Tibial nerve (tissue), 4 donors: ENCODE results near the gene ARID4B. TPM values are rescaled to one million over a fixed set of nuclear protein-coding genes. Genes with fewer than 3 reads are reported as not detected.

Source experiments
- DNase-seq, 2 donors: peaks; one replicate each; pipeline ENCODE4 v3.0.0-alpha.2; 2019; ENCODE audit warnings: low spot score in 2 of 2
- H3K27ac ChIP-seq, 4 donors: fragments of 200-600 bp; sonication (generic) in 3 of 4; one replicate each; pipeline ENCODE4 v1.5.1; 2017 to 2019; ENCODE audit warnings: mild to moderate bottlenecking in 1 of 4
- H3K27me3 ChIP-seq, 2 donors: fragments of 200-600 bp; sonication (generic) in 1 of 2; one replicate each; pipeline versions ENCODE4 v1.5.1 to v1.6.0; 2017 to 2019
- H3K36me3 ChIP-seq, 3 donors: fragments of 200-600 bp; sonication (generic); one replicate each; pipeline ENCODE4 v1.5.1; 2018 to 2019
- H3K4me1 ChIP-seq, 4 donors: fragments of 200-600 bp; sonication (generic) in 3 of 4; one replicate each; pipeline ENCODE4 v1.5.1; 2017 to 2019
- H3K4me3 ChIP-seq, 4 donors: fragments of 200-600 bp; sonication (generic) in 3 of 4; one replicate each; pipeline ENCODE4 v1.5.1; 2017 to 2019; ENCODE audit warnings: mild to moderate bottlenecking in 1 of 4, moderate library complexity in 1 of 4
- H3K9me3 ChIP-seq, 4 donors: fragments of 200-600 bp; sonication (generic) in 3 of 4; one replicate each; pipeline ENCODE4 v1.5.1; 2017 to 2019
- CTCF ChIP-seq, 5 experiments: fragments of 200-600 bp in 3 of 5; fragments of 450-650 bp in 2 of 5; sonication (generic) in 3 of 5; IDR thresholded peaks; one replicate each; pipeline ENCODE4 v1.5.1; 2016 to 2019; ENCODE audit warnings: antibody characterized with exemption in 5 of 5, mild to moderate bottlenecking in 3 of 5, moderate library complexity in 2 of 5
- EP300 ChIP-seq, 2 donors: sonication (generic); formaldehyde crosslinking; IDR thresholded peaks; one replicate each; pipeline ENCODE4 v1.6.1; 2017; ENCODE audit warnings: antibody characterized with exemption in 2 of 2, mild to moderate bottlenecking in 1 of 2
- POLR2A ChIP-seq, 2 donors: fragments of 450-650 bp; IDR thresholded peaks; one replicate each; pipeline ENCODE4 v1.6.1; 2017; ENCODE audit warnings: antibody characterized with exemption in 2 of 2, mild to moderate bottlenecking in 2 of 2, moderate library complexity in 2 of 2
- WGBS, 2 donors: methylation state at CpG; one replicate each; pipeline ENCODE4 v1.1.5; 2018; 5-methylcytosine and 5-hydroxymethylcytosine counted together
- total RNA-seq, 4 donors: library from RNA; depleted of rRNA; stranded (reverse); fragments of >200 nt; gene quantifications; one replicate each; pipeline ENCODE4 v1.1.0, GENCODE V29; 2016

ARID4B gene
- total RNA-seq, 4 donors from 2014 or later = 41.6 to 58.8 (median 46.8) TPM

GRCh38 chr1:235151033-235151432 is 176.9 kb downstream of the ARID4B start:
- Histone ChIP-seq H3K4me3 (no peak overlapping the region), H3K9me3 (no peaks in the 10 kb centered on the region), H3K27me3 (no peaks in the 10 kb centered on the region), H3K27ac (no peak overlapping the region), H3K4me1 (peaks cover 0 to 7% (median 0%) of the 10 kb centered on the region in 4 donors), H3K36me3 (peaks cover 3 to 96% (median 36%) of the 10 kb centered on the region in 3 donors)
- no peak for TF ChIP-seq CTCF (IDR thresholded peaks at IDR 0.05)
- TF ChIP-seq EP300 (IDR thresholded peaks at IDR 0.05) = no peak
- no peak for TF ChIP-seq POLR2A (IDR thresholded peaks at IDR 0.05)
- no peak for DNase-seq
- 83 to 89% methylated on average over 2 of the region's 2 CpGs for WGBS, 2 donors

GRCh38 chr1:235149824-235150223 is 178.2 kb downstream of the ARID4B start:
- DNase-seq = no peak
- peaks cover 0 to 6% (median 0%) of the 10 kb centered on the region in 4 donors for H3K4me1 ChIP-seq
- TF ChIP-seq EP300 (IDR thresholded peaks at IDR 0.05) (no peak), POLR2A (IDR thresholded peaks at IDR 0.05) (no peak), CTCF (IDR thresholded peaks at IDR 0.05) (no peak)
- no peaks in the 10 kb centered on the region for H3K9me3 ChIP-seq
- H3K4me3 ChIP-seq = no peak overlapping the region
- 92% methylated on average over 9 of the region's 9 CpGs for WGBS, 2 donors
- H3K36me3 ChIP-seq = peaks cover 3 to 100% (median 36%) of the 10 kb centered on the region in 3 donors
- H3K27me3 ChIP-seq = no peaks in the 10 kb centered on the region
- no peak overlapping the region for H3K27ac ChIP-seq

DNA sequence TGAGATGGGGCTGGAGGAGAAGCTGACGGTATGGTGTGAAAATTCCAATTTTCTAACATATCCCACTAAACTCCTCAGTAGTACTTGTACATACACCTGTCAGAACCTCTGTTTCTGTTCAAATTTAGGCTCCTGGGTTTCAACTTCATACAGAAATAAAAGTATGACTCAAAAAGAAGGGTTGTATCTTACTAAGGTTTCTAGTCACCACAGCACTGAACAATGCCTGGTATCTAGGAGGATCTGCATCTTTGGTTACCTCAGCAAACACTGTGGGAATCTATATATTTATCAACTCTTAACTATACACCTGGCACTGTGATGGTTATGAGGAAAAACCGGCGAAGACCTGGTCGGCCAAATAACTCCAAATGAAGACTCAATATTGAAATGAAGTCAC is 180.7 kb downstream of the ARID4B start:
- peaks cover 0 to 100% (median 35%) of the 10 kb centered on the region in 3 donors for H3K36me3 ChIP-seq

DNA sequence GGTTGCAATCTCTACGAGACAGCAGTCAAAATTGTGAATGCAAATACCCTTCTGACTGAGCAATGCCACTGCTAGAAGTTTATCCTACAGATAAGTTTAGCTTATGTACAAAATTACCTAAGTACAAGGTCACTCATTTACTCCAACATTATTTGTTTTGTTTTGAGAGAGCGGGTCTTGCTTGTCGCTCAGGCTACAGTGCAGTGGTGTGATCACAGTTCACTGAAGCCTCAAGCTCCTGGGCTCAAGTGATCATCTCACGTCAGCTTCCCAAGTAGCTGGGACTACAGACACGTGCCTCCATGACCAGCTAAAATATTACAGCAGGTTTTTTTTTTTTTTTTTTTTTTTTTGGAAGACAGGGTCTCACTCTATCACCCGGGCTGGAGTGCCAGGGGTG is 182.3 kb downstream of the ARID4B start:
- Histone ChIP-seq H3K4me3 (no peak overlapping the region), H3K36me3 (peaks cover 0 to 100% (median 27%) of the 10 kb centered on the region in 3 donors), H3K4me1 (no peaks in the 10 kb centered on the region), H3K27me3 (no peaks in the 10 kb centered on the region), H3K27ac (no peak overlapping the region), H3K9me3 (no peaks in the 10 kb centered on the region)
- no peak for TF ChIP-seq CTCF (IDR thresholded peaks at IDR 0.05)
- no peak for TF ChIP-seq EP300 (IDR thresholded peaks at IDR 0.05)
- DNase-seq = no peak
- WGBS, 2 donors = 87 to 90% methylated on average over 6 of the region's 6 CpGs

More for the DNA sequence above, 180.7 kb downstream of the ARID4B start:
- Histone ChIP-seq H3K27me3 (no peaks in the 10 kb centered on the region), H3K4me3 (no peak overlapping the region), H3K27ac (no peak overlapping the region), H3K4me1 (no peaks in the 10 kb centered on the region), H3K9me3 (no peaks in the 10 kb centered on the region)
- DNase-seq = no peak
- TF ChIP-seq CTCF (IDR thresholded peaks at IDR 0.05) = no peak
- TF ChIP-seq POLR2A (IDR thresholded peaks at IDR 0.05) = no peak
- no peak for TF ChIP-seq EP300 (IDR thresholded peaks at IDR 0.05)
- 92 to 98% methylated on average over 4 of the region's 4 CpGs for WGBS, 2 donors

DNA sequence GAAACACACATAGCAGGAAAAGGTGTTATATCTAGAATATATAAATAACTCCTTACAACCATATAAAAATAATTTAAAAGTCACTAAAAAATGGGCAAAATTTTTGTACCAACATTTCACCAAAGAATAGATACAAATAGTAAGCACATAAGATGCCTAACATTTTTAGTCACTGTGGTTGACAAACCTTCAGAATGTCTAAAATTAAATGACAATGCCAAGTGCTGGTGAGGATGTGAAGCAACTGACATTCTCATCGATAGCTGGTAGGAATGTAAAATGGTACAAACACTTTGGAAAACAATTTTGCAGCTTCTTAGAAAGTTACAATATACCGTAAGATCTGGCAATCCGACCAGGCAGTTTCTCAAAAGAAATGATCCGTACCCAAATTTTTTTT is 185.0 kb downstream of the ARID4B start:
- H3K27me3 ChIP-seq = no peaks in the 10 kb centered on the region
- no peak overlapping the region for H3K27ac ChIP-seq
- peaks cover 0 to 98% (median 21%) of the 10 kb centered on the region in 3 donors for H3K36me3 ChIP-seq
- no peaks in the 10 kb centered on the region for H3K9me3 ChIP-seq
- no peak for DNase-seq
- no peak overlapping the region for H3K4me3 ChIP-seq
- no peak for TF ChIP-seq POLR2A (IDR thresholded peaks at IDR 0.05)
- no peak for TF ChIP-seq CTCF (IDR thresholded peaks at IDR 0.05)
- TF ChIP-seq EP300 (IDR thresholded peaks at IDR 0.05) = no peak
- no peaks in the 10 kb centered on the region for H3K4me1 ChIP-seq
- WGBS, 2 donors = 86% methylated on average over 4 of the region's 4 CpGs
